Right atrium auricular region (tissue), 2 donors: ENCODE measurements around the gene MLLT1. TPM values are rescaled to one million over a fixed set of nuclear protein-coding genes. Genes with fewer than 3 reads are reported as not detected.

ENCODE experiments used
- DNase-seq: peaks from one replicate; pipeline ENCODE4 v3.0.0-alpha.2; 2019; ENCODE audit warnings: low spot score
- H3K27ac ChIP-seq, 2 donors: fragments of 200-600 bp; sonication (generic); 1 replicate in 1 of 2; 2 replicates in 1 of 2; pipeline ENCODE4 v1.5.1; 2016 to 2019
- H3K27me3 ChIP-seq, 2 donors: fragments of 200-600 bp; sonication (generic); one replicate each; pipeline versions ENCODE4 v1.5.1 to v1.6.0; 2017 to 2019
- H3K36me3 ChIP-seq: fragments of 200-600 bp; sonication (generic); one replicate; pipeline ENCODE4 v1.5.1; 2016
- H3K4me1 ChIP-seq, 2 donors: fragments of 200-600 bp; sonication (generic); one replicate each; pipeline versions ENCODE4 v1.5.1 to v1.6.0; 2017 to 2019
- H3K4me3 ChIP-seq, 2 donors: fragments of 200-600 bp; sonication (generic); 1 replicate in 1 of 2; 2 replicates in 1 of 2; pipeline ENCODE4 v1.5.1; 2017 to 2019; ENCODE audit warnings: mild to moderate bottlenecking in 1 of 2, moderate library complexity in 1 of 2
- H3K9me3 ChIP-seq, 2 donors: fragments of 200-600 bp; sonication (generic); one replicate each; pipeline ENCODE4 v1.5.1; 2019
- total RNA-seq, 2 donors: library from RNA; depleted of rRNA; stranded (reverse); fragments of >200 nt; gene quantifications; one replicate each; pipeline ENCODE4 v1.1.0, GENCODE V29; 2016
- TF ChIP-seq, protein P1 (sequence below), 2 donors: fragments of 200-600 bp; sonication (generic); IDR thresholded peaks; one replicate each; pipeline ENCODE4 v1.5.1; 2019; ENCODE audit warnings: antibody characterized with exemption in 2 of 2

MLLT1 gene
- total RNA-seq, 2 donors from 2014 or later, result 21.2 to 36.9 TPM

DNA sequence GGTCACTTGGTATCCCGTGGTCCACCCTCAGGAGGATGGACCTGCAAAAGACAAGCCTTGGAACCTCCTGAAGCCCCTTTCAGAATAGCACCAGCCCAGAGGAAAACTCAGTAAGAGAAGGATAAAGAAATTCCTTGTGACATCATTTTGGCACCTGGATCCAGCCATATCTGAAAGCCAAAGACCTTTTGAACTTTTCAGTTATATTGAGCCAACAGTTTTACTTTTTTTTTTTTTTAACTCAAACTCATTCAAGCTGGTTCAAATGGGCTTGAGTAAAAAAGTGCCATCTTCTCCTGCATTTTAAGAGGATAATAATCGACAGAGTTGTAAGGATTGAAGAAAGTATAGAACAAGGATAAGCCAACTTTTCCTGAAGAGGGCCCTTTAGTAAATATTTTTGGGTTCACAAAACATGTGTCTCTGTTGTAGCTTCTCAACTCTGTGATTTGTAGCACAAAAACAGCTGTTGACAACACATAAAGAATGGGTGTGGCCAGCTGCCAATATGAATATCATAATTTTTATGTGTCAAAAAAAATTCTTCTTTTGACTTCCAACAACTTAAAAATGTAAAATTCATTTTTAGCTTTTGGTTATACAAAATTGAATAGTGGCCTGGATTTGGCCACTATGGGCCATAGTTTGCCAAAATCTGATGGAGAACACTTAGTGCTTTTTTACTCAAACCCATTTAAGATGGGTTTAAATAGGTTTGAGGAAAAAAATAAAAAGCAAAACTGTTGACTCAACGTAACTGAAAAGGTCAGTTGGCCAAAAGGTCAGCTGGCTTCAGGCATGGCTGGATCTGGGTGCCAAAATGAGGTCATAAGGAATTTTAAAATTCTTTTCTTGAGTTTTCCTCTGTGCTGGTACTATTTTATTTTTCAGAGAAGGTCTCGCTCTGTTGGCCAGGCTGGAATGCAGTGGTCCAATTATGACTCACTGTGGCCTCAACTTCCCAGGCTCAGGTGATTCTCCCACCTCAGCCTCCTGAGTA is 93.6 kb downstream of the MLLT1 start:
- Histone ChIP-seq H3K4me3 (no peak overlapping the region), H3K9me3 (no peaks in the 10 kb centered on the region), H3K27ac (no peak overlapping the region), H3K27me3 (no peaks in the 10 kb centered on the region), H3K4me1 (no peaks in the 10 kb centered on the region), H3K36me3 (no peaks in the 10 kb centered on the region)
- no peak for DNase-seq
- TF ChIP-seq, protein P1, sequence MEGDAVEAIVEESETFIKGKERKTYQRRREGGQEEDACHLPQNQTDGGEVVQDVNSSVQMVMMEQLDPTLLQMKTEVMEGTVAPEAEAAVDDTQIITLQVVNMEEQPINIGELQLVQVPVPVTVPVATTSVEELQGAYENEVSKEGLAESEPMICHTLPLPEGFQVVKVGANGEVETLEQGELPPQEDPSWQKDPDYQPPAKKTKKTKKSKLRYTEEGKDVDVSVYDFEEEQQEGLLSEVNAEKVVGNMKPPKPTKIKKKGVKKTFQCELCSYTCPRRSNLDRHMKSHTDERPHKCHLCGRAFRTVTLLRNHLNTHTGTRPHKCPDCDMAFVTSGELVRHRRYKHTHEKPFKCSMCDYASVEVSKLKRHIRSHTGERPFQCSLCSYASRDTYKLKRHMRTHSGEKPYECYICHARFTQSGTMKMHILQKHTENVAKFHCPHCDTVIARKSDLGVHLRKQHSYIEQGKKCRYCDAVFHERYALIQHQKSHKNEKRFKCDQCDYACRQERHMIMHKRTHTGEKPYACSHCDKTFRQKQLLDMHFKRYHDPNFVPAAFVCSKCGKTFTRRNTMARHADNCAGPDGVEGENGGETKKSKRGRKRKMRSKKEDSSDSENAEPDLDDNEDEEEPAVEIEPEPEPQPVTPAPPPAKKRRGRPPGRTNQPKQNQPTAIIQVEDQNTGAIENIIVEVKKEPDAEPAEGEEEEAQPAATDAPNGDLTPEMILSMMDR (IDR thresholded peaks at IDR 0.05), result no peak

DNA sequence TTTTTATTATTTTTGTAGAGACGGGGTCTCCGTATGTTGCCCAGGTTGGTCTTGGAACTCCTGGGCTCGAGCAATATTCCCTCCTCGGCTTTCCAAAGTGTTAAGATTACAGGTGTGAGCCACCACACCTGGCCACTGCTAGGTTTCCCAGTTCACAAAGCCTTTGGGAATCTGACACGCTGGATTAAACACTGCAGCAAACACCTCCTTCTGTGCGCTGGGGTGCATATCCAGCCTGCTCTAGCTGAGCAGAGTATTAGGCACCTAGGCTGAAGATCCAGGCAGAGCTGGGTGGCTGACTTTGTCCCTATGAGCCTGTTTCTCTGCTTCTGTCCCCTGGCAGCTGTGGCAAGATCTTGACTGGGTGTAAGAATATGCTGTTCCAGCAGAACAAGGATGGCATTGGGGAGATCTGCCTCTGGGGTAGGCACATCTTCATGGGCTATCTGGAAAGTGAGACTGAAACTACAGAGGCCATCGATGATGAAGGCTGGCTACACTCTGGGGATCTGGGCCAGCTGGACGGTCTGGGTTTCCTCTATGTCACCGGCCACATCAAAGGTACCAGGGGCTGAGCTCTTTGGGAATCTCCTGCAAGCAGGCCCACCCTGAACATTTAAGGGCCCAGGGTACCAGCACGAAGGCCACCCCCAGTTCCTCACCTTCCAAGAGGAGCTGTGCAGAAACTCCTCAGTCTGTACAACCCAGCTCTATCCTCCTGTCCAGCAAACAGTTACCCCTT is 94.5 kb downstream of the MLLT1 start:
- Histone ChIP-seq H3K4me1 (no peaks in the 10 kb centered on the region), H3K4me3 (no peak overlapping the region), H3K9me3 (no peaks in the 10 kb centered on the region), H3K27me3 (no peaks in the 10 kb centered on the region), H3K36me3 (no peaks in the 10 kb centered on the region), H3K27ac (no peak overlapping the region)
- no peak for DNase-seq
- TF ChIP-seq, protein P1 (IDR thresholded peaks at IDR 0.05), result no peak

DNA sequence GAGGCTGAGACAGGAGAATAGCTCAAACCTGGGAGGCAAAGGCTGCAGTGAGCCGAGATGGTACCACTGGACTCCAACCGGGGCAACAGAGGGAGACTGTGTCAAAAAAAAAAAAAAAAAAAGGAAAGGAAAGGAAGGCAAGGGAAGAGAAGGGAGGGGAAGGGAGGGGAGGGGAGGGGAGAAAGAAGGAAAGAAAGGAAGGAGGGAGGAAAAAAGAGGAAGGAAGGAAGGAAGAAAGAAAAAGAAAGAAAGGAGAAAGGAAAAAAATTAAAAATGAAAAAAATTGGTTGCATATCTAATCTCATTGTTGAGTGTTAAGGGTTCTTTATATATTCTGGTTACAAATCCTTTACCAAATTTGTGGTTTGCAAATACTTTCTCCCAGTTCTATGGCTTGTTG is 98.7 kb downstream of the MLLT1 start:
- Histone ChIP-seq H3K4me3 (no peak overlapping the region), H3K27me3 (no peaks in the 10 kb centered on the region), H3K4me1 (no peaks in the 10 kb centered on the region), H3K27ac (no peak overlapping the region), H3K9me3 (no peaks in the 10 kb centered on the region), H3K36me3 (no peaks in the 10 kb centered on the region)
- TF ChIP-seq, protein P1 (IDR thresholded peaks at IDR 0.05), result no peak
- no peak for DNase-seq

DNA sequence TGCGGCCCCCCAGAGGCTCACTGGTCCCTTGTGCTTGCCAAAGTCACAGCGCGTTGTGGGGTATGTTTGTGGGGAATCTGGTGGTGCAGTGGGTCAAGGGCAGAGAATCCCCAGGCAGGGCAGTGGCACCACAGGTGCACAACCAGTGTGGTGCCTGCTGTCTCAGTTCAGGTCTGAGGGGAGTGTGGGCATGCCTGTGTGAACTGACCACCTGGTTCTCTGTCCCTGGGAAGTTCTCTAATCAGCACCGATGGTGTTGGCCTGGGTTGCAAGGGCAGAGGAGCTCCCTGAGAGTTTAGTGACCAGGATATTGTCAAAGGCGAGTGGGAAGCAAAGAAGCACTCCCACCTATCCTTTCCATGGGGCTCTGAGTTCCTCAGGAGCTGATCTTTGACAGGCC is 106.6 kb downstream of the MLLT1 start:
- H3K4me3 ChIP-seq, result no peak overlapping the region
- no peaks in the 10 kb centered on the region for H3K9me3 ChIP-seq
- TF ChIP-seq, protein P1 (IDR thresholded peaks at IDR 0.05), result no peak
- H3K36me3 ChIP-seq, result no peaks in the 10 kb centered on the region
- no peak overlapping the region for H3K27ac ChIP-seq
- DNase-seq, result no peak
- no peaks in the 10 kb centered on the region for H3K4me1 ChIP-seq
- no peaks in the 10 kb centered on the region for H3K27me3 ChIP-seq

DNA sequence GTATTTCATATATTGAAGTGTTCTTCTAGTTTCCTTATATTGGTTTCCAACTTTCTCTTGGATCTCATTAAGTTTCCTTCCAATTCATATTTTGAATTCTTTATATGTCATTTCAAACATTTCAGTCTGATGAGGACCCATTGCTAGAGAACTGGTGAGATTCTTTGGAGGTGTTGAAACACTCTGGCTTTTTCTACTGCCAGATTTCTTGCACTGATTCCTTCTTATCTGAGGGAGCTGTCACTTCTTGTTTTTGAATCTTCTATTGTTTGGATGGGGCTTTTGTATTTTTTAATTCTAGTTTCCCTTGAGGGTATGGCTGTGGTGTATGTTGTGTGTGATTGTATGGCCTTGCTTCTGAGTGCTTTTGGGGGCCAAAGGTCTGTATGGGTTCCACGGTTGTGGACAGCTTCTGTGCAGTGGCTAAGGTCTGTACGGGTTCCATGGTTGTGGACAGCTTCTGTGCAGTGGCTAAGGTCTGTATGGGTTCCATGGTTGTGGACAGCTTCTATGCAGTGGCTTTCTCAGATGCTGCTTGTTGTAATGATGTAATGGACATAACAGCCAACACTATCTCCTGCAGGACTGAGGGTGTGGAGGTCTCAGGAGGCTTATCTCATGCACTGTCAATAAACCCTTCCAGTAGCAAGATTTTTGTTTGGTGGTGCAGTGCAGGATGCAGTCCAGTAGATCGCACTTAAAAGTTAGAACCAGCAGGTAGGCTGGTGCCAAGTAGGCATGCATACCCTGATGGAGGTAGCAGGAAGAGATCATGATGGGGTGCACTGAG is 107.5 kb downstream of the MLLT1 start:
- H3K9me3 ChIP-seq, result no peaks in the 10 kb centered on the region
- TF ChIP-seq, protein P1 (IDR thresholded peaks at IDR 0.05), result no peak
- no peak overlapping the region for H3K4me3 ChIP-seq

More for the DNA sequence above, 107.5 kb downstream of the MLLT1 start:
- no peaks in the 10 kb centered on the region for H3K4me1 ChIP-seq
- no peaks in the 10 kb centered on the region for H3K27me3 ChIP-seq
- no peak for DNase-seq
- no peaks in the 10 kb centered on the region for H3K36me3 ChIP-seq
- H3K27ac ChIP-seq, result no peak overlapping the region
